SU-DHL-6 (cell line): Measurements from ENCODE around the gene UXS1.
A peak's percentile ranks its signal among the peaks of the same experiment; 100 is the strongest.

Experiments used
- H2AFZ ChIP-seq: fragments of 200-600 bp; sonication (generic); 2 replicates; pipeline ENCODE4 v1.6.1; 2014; ENCODE audit warnings: low read depth, mild to moderate bottlenecking, moderate library complexity, mixed read lengths, antibody characterized with exemption, low read length; ENCODE audit not compliant: severe bottlenecking
- H3F3A ChIP-seq: fragments of 200-600 bp; shearing (Covaris generic); 2 replicates; pipeline ENCODE4 v1.6.0; 2016; ENCODE audit warnings: antibody characterized with exemption, mild to moderate bottlenecking; ENCODE audit not compliant: insufficient read depth
- H3K27ac ChIP-seq: fragments of 200-600 bp; sonication (generic); 2 replicates; pipeline ENCODE4 v1.5.1; 2016; ENCODE audit warnings: low read depth, mild to moderate bottlenecking, low read length, moderate library complexity, mixed read lengths
- H3K27me3 ChIP-seq: fragments of 200-600 bp; sonication (generic), shearing (Covaris generic); 2 replicates; pipeline ENCODE4 v1.6.0; 2014; ENCODE audit warnings: mild to moderate bottlenecking, low read length
- H3K36me3 ChIP-seq: fragments of 200-600 bp; sonication (generic); 2 replicates; pipeline ENCODE4 v1.6.1; 2014; ENCODE audit warnings: mild to moderate bottlenecking, low read length, mixed read lengths
- H3K4me2 ChIP-seq: fragments of 300-600, 200-600 bp; shearing (Covaris generic), sonication (generic); 2 replicates; pipeline ENCODE4 v1.6.0; 2014; ENCODE audit warnings: low read length, low read depth, mild to moderate bottlenecking; ENCODE audit not compliant: poor library complexity, severe bottlenecking
- H3K4me3 ChIP-seq: fragments of 200-600 bp; sonication (generic); 2 replicates; pipeline ENCODE4 v1.5.1; 2014; ENCODE audit warnings: antibody characterized with exemption, low read length, mild to moderate bottlenecking, mixed read lengths; ENCODE audit not compliant: insufficient read depth, poor library complexity, severe bottlenecking
- H3K79me2 ChIP-seq: fragments of 200-600 bp; sonication (generic); 2 replicates; pipeline ENCODE4 v1.6.1; 2014; ENCODE audit warnings: mild to moderate bottlenecking, low read length, moderate library complexity; ENCODE audit not compliant: insufficient read depth
- H3K9ac ChIP-seq: fragments of 200-600 bp; sonication (generic); 2 replicates; pipeline ENCODE4 v1.7.0; 2014; ENCODE audit warnings: mild to moderate bottlenecking, low read length
- H3K9me2 ChIP-seq: fragments of 200-600 bp; sonication (generic); replicated peaks from 2 replicates; pipeline ENCODE4 v1.6.1; 2014; ENCODE audit warnings: low read length; ENCODE audit not compliant: insufficient read depth
- H3K9me3 ChIP-seq: fragments of 200-600 bp; sonication (generic); 2 replicates; pipeline ENCODE4 v1.6.1; 2014; ENCODE audit warnings: low read length, mixed read lengths; ENCODE audit not compliant: insufficient read depth
- H4K20me1 ChIP-seq: fragments of 200-600 bp; sonication (generic); 2 replicates; pipeline ENCODE4 v1.6.1; 2014; ENCODE audit warnings: low read depth, mild to moderate bottlenecking, antibody characterized with exemption, low read length, moderate library complexity, mixed read lengths
- EZH2phosphoT487 ChIP-seq: fragments of 200-600 bp; sonication (generic), shearing (Covaris generic); conservative IDR thresholded peaks from 2 replicates; pipeline ENCODE4 v1.6.1; 2018; ENCODE audit warnings: mild to moderate bottlenecking, antibody characterized with exemption, low read length, moderate library complexity, mixed read lengths
- TF ChIP-seq, protein P1 (sequence below): fragments of 200-600 bp; sonication (generic); IDR thresholded peaks from one replicate; pipeline ENCODE4 v1.5.1; 2017; ENCODE audit warnings: antibody characterized with exemption, mild to moderate bottlenecking, low read length, moderate library complexity; ENCODE audit not compliant: insufficient read depth, poor library complexity, severe bottlenecking

Gene UXS1

DNA sequence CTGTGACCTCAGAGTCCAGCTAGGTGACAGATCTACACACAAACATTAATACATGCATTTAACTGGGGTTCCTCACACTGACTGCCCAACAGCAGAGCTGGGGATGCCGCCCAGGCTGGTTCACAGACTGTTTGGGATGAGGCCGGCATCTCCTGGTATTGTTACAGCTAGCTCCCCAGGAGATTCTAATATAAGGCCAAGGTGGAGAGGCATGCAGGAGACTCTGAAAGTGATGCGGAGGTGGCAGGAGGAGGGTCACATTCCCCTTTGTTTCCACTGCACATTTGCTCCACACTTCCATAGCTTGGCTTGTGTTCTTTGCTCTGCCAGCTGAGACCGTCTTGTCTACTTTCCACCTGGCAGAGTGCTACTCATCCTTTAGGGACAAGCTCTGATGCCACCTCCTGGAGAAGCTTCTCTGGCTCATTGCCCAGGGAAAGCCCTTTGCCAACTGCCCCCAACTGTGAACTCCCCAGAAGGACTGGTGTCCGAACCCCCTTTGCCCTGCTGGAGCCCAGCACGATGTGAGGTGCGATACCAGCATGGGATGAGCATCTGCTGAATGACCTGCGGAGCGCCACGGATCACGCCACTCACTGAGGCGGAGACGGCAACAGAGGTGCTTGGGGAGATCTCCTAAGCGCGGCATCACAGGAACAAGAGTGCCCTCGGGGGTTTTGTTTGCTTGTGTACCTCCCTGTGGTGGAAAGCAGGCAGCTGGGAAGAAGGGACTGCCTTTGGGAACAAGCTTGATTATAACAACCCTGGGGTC is 88.8 kb downstream of the UXS1 start:
- TF ChIP-seq EZH2phosphoT487, result no peak
- TF ChIP-seq, protein P1, sequence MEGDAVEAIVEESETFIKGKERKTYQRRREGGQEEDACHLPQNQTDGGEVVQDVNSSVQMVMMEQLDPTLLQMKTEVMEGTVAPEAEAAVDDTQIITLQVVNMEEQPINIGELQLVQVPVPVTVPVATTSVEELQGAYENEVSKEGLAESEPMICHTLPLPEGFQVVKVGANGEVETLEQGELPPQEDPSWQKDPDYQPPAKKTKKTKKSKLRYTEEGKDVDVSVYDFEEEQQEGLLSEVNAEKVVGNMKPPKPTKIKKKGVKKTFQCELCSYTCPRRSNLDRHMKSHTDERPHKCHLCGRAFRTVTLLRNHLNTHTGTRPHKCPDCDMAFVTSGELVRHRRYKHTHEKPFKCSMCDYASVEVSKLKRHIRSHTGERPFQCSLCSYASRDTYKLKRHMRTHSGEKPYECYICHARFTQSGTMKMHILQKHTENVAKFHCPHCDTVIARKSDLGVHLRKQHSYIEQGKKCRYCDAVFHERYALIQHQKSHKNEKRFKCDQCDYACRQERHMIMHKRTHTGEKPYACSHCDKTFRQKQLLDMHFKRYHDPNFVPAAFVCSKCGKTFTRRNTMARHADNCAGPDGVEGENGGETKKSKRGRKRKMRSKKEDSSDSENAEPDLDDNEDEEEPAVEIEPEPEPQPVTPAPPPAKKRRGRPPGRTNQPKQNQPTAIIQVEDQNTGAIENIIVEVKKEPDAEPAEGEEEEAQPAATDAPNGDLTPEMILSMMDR, result no peak
- Histone ChIP-seq H3K9ac (no peak overlapping the region), H3K27ac (no peak overlapping the region), H2AFZ (no peak overlapping the region), H3K36me3 (no peaks in the 10 kb centered on the region), H3K9me2 (no peaks in the 10 kb centered on the region), H3K27me3 (no peaks in the 10 kb centered on the region), H3K4me2 (no peak overlapping the region), H3K79me2 (no peaks in the 10 kb centered on the region), H3K9me3 (no peaks in the 10 kb centered on the region), H3F3A (no peaks in the 10 kb centered on the region), H3K4me3 (no peak overlapping the region), H4K20me1 (no peaks in the 10 kb centered on the region)

DNA sequence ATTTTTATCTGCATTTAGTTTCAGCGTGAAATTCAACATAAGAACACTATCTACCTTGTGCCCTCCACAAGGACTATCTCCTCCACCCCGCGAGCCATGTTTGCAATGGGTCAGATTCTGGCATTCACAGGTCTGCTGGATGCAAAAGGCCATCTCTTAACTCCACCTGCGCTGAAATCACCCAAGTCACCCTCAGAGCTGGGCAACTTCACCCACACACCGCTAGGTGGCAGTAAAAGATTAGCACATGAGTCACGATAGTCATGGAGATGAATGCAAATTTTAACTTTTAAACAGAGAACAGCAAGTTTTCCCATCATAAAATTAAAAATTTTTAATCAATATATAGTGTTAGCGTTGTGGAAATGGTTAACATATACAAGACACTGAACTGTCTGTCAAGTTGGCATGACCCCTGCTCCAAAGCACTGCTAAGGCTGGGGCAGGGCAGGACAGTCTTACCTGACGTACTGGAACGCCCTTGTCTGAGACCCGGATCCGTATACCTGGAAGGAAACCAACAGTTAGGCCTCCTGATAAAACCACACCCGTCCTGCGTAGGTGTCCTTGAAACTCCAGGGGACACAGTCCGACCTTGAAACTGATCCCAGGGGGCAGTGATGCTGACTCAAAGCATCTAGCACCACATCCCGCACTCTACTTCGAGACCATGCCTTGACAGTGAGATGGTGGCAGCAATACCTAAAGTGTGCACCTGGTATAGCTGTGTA is 89.6 kb downstream of the UXS1 start:
- TF ChIP-seq EZH2phosphoT487, result no peak
- TF ChIP-seq, protein P1, result peak; percentile 92
- Histone ChIP-seq H3K4me3 (no peak overlapping the region), H3F3A (no peaks in the 10 kb centered on the region), H3K9me2 (no peaks in the 10 kb centered on the region), H3K9me3 (no peaks in the 10 kb centered on the region), H2AFZ (no peak overlapping the region), H3K36me3 (no peaks in the 10 kb centered on the region), H3K27me3 (no peaks in the 10 kb centered on the region), H4K20me1 (no peaks in the 10 kb centered on the region), H3K4me2 (no peak overlapping the region), H3K9ac (no peak overlapping the region), H3K27ac (no peak overlapping the region), H3K79me2 (no peaks in the 10 kb centered on the region)

DNA sequence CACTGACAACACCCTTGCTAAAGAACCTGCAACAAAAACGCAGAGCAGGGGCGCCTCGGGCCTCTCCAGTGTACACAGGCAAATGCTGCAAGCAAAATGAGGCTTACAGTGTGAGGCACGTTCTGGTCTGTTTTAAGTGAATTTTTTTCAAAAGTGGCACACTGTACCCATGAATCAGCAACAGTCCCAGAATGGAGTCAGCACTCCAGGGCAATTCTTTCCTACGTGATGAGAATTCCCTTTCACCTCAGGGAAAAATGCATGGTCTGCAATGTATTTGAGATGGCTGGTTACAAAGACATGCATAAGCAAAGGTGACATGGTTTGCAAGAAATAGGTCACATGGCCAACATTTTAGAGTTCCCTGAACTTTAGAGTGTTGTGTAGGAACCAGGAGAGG is 94.4 kb downstream of the UXS1 start:
- H3K9me2 ChIP-seq, result no peaks in the 10 kb centered on the region
- H3K36me3 ChIP-seq, result no peaks in the 10 kb centered on the region
- H3K4me2 ChIP-seq, result no peak overlapping the region
- TF ChIP-seq, protein P1, result no peak
- no peak for TF ChIP-seq EZH2phosphoT487
- no peaks in the 10 kb centered on the region for H3K9me3 ChIP-seq
- H3F3A ChIP-seq, result no peaks in the 10 kb centered on the region
- H2AFZ ChIP-seq, result no peak overlapping the region
- H3K27ac ChIP-seq, result no peak overlapping the region
- H3K27me3 ChIP-seq, result no peaks in the 10 kb centered on the region
- H4K20me1 ChIP-seq, result no peaks in the 10 kb centered on the region
- H3K4me3 ChIP-seq, result no peak overlapping the region
- H3K79me2 ChIP-seq, result no peaks in the 10 kb centered on the region
- no peak overlapping the region for H3K9ac ChIP-seq
